Natural killer cell (primary cell): ENCODE data around the gene SORCS2. TPM values are rescaled to one million over a fixed set of nuclear protein-coding genes. Genes with fewer than 3 reads are reported as not detected.

ENCODE experiments used
- ATAC-seq, 3 donors: fragments of 150-1000 bp in 2 of 3; fragments of 200-7000 bp in 1 of 3; cut with Tn5 transposase; 1 replicate in 1 of 3; 2 replicates in 2 of 3; pipeline ENCODE4 v1.10.0; 2021; ENCODE audit warnings: mild to moderate bottlenecking in 2 of 3, moderate library complexity in 2 of 3
- DNase-seq, 2 donors: peaks; one replicate each; pipeline versions ENCODE4 v3.0.0 to v3.0.0-alpha.2; 2013 to 2021; ENCODE audit warnings: mixed read lengths in 1 of 2
- H3K27ac ChIP-seq: one replicate; pipeline ENCODE4 v1.5.1; 2013; ENCODE audit warnings: mild to moderate bottlenecking, low read length
- H3K27me3 ChIP-seq: one replicate; pipeline ENCODE4 v1.6.1; 2013; ENCODE audit warnings: low read length; ENCODE audit not compliant: control insufficient read depth, insufficient read depth
- H3K36me3 ChIP-seq: one replicate; pipeline ENCODE4 v1.6.1; 2013; ENCODE audit warnings: low read length; ENCODE audit not compliant: control insufficient read depth, insufficient read depth
- H3K4me1 ChIP-seq: one replicate; pipeline ENCODE4 v1.6.1; 2013; ENCODE audit warnings: low read length; ENCODE audit not compliant: control insufficient read depth, insufficient read depth
- H3K4me3 ChIP-seq: one replicate; pipeline ENCODE4 v1.5.1; 2013; ENCODE audit warnings: low read length
- H3K9me3 ChIP-seq: one replicate; pipeline ENCODE4 v1.6.1; 2013; ENCODE audit warnings: low read length; ENCODE audit not compliant: control insufficient read depth, insufficient read depth
- H3K27ac Mint-ChIP-seq, 2 donors: one replicate each; pipeline ENCODE4 v1.8.0; 2022; ENCODE audit warnings: mild to moderate bottlenecking in 2 of 2, mixed read lengths in 2 of 2, moderate library complexity in 1 of 2
- H3K27me3 Mint-ChIP-seq, 2 donors: one replicate each; pipeline ENCODE4 v1.8.0; 2022; ENCODE audit warnings: low read depth in 2 of 2, mixed read lengths in 2 of 2
- H3K36me3 Mint-ChIP-seq: one replicate; pipeline ENCODE4 v1.8.0; 2022; ENCODE audit warnings: mixed read lengths
- H3K4me1 Mint-ChIP-seq, 2 donors: one replicate each; pipeline ENCODE4 v1.8.0; 2022; ENCODE audit warnings: mixed read lengths in 2 of 2
- H3K4me3 Mint-ChIP-seq: one replicate; pipeline ENCODE4 v1.8.0; 2022; ENCODE audit warnings: mild to moderate bottlenecking, moderate library complexity, mixed read lengths
- H3K9me3 Mint-ChIP-seq, 2 donors: one replicate each; pipeline ENCODE4 v1.8.0; 2022; ENCODE audit warnings: mixed read lengths in 2 of 2
- WGBS: methylation state at CpG from one replicate; pipeline ENCODE4 v1.1.7; 2013; ENCODE audit warnings: missing lambda C conversion rate; ENCODE audit not compliant: insufficient coverage; 5-methylcytosine and 5-hydroxymethylcytosine counted together
- intact Hi-C: fragments of 100-400 bp; cut with micrococcal nuclease; formaldehyde crosslinking; loops from one replicate; pipeline ENCODE4 v1.14.2; 2022
- total RNA-seq, 4 donors: library from RNA; stranded (reverse); fragments of 120-200 nt in 1 of 4; gene quantifications; one replicate each; pipeline versions ENCODE4 v1.2.3 to v1.2.4, GENCODE V29; 2013 to 2022
- TF ChIP-seq, protein P1 (sequence below): fragments of 200-600 bp; IDR thresholded peaks from one replicate; pipeline ENCODE4 v1.8.0; 2022; ENCODE audit warnings: antibody characterized with exemption

SORCS2 gene
- total RNA-seq, 3 donors from 2014 or later (not counting 1 experiment from before 2014, with no cell fraction given) = 1.2 to 2.5 (median 1.4) TPM

DNA sequence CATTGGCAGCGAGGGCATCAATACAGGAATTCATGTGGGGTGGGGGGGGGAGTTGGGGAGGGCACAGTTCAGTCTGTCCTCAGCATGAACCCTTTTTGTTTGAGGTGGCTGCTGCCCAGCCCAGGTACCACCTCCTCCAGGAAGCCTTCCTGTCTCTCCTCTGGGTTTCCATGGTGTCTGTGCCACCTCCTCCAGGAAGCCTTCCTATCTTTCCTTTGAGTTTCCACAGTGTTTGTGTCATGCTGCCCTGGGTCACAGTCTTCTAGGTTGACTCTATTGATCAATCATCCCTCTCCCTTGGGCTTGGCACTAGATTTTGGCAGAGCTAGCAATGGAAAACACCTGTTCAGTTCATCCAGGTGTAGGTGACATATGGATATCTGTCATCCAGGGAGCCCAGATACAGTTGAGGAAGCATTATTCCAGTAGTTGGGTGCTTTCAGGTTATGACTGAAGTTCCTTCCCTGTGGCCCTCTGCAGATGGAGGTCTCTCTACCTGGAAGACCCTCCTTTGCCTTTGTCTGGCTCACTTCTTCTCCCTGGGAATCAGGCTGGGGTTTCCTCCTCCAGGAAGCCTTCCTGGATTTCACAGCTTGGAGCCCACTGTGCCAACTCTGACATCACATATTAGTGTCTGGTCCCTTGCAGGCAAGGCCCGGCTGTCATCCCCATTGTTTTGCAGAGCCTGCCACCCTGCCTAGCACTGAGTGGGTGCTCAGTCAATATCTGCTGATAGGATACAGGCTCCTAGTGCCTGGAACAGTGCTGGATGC is 96.6 kb downstream of the SORCS2 start:
- intact Hi-C loops = no loop called here
- no peak for ATAC-seq
- Mint-ChIP-seq H3K27ac (no peak overlapping the region), H3K4me3 (no peak overlapping the region), H3K27me3 (peaks cover 12 to 23% of the 10 kb centered on the region in 2 donors), H3K36me3 (no peaks in the 10 kb centered on the region), H3K9me3 (no peaks in the 10 kb centered on the region), H3K4me1 (peaks cover 0 to 5% of the 10 kb centered on the region in 2 donors)
- WGBS = 92% methylated on average over 2 of the region's 2 CpGs
- Histone ChIP-seq H3K36me3 (no peaks in the 10 kb centered on the region), H3K4me3 (no peak overlapping the region), H3K4me1 (no peaks in the 10 kb centered on the region), H3K27me3 (no peaks in the 10 kb centered on the region), H3K27ac (no peak overlapping the region), H3K9me3 (no peaks in the 10 kb centered on the region)
- DNase-seq = no peak
- TF ChIP-seq, protein P1, sequence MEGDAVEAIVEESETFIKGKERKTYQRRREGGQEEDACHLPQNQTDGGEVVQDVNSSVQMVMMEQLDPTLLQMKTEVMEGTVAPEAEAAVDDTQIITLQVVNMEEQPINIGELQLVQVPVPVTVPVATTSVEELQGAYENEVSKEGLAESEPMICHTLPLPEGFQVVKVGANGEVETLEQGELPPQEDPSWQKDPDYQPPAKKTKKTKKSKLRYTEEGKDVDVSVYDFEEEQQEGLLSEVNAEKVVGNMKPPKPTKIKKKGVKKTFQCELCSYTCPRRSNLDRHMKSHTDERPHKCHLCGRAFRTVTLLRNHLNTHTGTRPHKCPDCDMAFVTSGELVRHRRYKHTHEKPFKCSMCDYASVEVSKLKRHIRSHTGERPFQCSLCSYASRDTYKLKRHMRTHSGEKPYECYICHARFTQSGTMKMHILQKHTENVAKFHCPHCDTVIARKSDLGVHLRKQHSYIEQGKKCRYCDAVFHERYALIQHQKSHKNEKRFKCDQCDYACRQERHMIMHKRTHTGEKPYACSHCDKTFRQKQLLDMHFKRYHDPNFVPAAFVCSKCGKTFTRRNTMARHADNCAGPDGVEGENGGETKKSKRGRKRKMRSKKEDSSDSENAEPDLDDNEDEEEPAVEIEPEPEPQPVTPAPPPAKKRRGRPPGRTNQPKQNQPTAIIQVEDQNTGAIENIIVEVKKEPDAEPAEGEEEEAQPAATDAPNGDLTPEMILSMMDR = no peak

DNA sequence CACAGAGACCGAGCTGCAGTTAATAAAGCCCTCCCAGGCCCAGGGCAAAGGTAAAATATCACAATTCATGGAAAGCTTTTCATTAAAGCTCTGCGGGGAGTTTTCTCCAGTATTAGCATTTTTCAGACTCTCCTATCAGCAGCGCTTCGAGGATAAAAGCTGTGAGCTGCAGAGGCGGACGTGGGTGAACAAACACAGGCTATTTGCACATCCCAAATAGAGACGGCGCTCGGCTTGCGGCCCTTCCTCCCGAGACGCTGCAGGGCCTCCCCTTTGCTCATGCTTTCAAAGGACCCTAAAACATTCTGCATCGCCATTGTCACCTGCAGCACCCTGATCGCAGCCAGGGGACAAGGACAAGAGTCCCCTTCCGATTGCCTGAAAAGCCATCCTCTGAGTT is 97.3 kb downstream of the SORCS2 start:
- intact Hi-C loops = no loop called here
- Histone ChIP-seq H3K4me1 (no peaks in the 10 kb centered on the region), H3K27me3 (no peaks in the 10 kb centered on the region), H3K27ac (no peak overlapping the region), H3K4me3 (no peak overlapping the region), H3K9me3 (no peaks in the 10 kb centered on the region), H3K36me3 (no peaks in the 10 kb centered on the region)
- H3K27ac Mint-ChIP-seq = no peak overlapping the region
- H3K27me3 Mint-ChIP-seq = peaks cover 12 to 23% of the 10 kb centered on the region in 2 donors
- H3K9me3 Mint-ChIP-seq = no peaks in the 10 kb centered on the region
- H3K4me1 Mint-ChIP-seq = peaks cover 0 to 5% of the 10 kb centered on the region in 2 donors
- H3K4me3 Mint-ChIP-seq = no peak overlapping the region
- DNase-seq = no peak
- ATAC-seq = no peak
- TF ChIP-seq, protein P1 = no peak
- H3K36me3 Mint-ChIP-seq = no peaks in the 10 kb centered on the region
- 81% methylated on average over 15 of the region's 15 CpGs for WGBS

DNA sequence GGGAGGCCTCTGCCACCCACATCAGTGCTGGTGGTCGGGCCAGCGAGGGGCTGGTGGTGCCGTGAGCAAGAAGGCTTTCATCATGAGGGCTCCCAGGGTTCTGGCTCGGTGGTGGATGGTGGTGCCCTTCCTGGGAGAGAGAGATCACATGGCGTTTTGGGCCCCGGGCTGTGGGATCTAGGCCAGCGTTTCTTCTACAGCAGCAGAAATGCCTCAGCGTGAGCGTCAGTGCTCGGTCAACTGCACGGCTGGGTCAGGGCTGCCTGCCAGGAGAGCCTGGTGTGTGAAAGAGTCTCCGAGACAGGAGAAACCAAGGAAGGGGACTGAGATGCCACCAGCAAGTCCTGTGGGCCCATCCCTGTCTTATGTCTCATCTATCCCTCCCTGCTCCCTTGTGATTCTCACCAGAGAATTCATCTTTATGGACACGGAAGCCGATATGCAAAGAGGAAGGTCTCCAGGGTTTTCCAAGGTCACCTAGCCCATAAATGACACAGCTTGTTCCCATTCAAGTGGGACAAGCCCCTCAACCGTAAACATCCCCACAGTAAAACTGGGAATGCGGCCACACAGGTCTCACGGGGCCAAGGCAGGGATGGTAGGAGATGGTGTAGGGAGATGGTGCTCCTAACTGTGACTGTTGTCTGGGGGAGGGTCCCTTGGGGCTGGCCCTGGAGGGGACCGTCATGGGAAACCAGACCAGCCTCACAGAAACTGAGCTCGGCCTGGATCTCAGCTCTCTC is 99.2 kb downstream of the SORCS2 start:
- H3K27ac Mint-ChIP-seq = no peak overlapping the region

More for the DNA sequence above, 99.2 kb downstream of the SORCS2 start:
- intact Hi-C loops = no loop called here
- no peaks in the 10 kb centered on the region for H3K27me3 ChIP-seq
- TF ChIP-seq, protein P1 = no peak
- H3K36me3 ChIP-seq = no peaks in the 10 kb centered on the region
- ATAC-seq (no peak), DNase-seq (no peak)
- no peaks in the 10 kb centered on the region for H3K36me3 Mint-ChIP-seq
- H3K4me1 Mint-ChIP-seq = no peaks in the 10 kb centered on the region
- H3K27me3 Mint-ChIP-seq = peaks cover 5 to 17% of the 10 kb centered on the region in 2 donors
- no peaks in the 10 kb centered on the region for H3K9me3 Mint-ChIP-seq
- 76% methylated on average over 19 of the region's 19 CpGs for WGBS
- H3K4me3 Mint-ChIP-seq = no peak overlapping the region
- no peak overlapping the region for H3K4me3 ChIP-seq
- H3K27ac ChIP-seq = no peak overlapping the region
- H3K9me3 ChIP-seq = no peaks in the 10 kb centered on the region
- no peaks in the 10 kb centered on the region for H3K4me1 ChIP-seq
